ACC112 (cell line): Measurements from ENCODE around the gene KDSR.

Experiments
- H2AFZ ChIP-seq: fragments of 200-600 bp; sonication (generic); one replicate; pipeline ENCODE4 v1.6.0; 2017; ENCODE audit warnings: antibody characterized with exemption, low read length; ENCODE audit not compliant: unreplicated experiment
- H3K27ac ChIP-seq: fragments of 200-600 bp; sonication (generic); 2 replicates; pipeline ENCODE4 v1.5.1; 2014; ENCODE audit warnings: low read depth, mild to moderate bottlenecking, antibody characterized with exemption, low read length, moderate library complexity
- H3K27me3 ChIP-seq: fragments of 200-600 bp; sonication (generic); 2 replicates; pipeline ENCODE4 v1.6.1; 2014; ENCODE audit warnings: mild to moderate bottlenecking, antibody characterized with exemption, low read length, moderate library complexity, mixed read lengths; ENCODE audit not compliant: insufficient read depth
- H3K36me3 ChIP-seq: fragments of 200-600 bp; sonication (generic); 2 replicates; pipeline ENCODE4 v1.6.1; 2016; ENCODE audit warnings: mild to moderate bottlenecking, antibody characterized with exemption, low read length, moderate library complexity, mixed read lengths; ENCODE audit not compliant: insufficient read depth
- H3K4me1 ChIP-seq: fragments of 200-600 bp; sonication (generic); one replicate; pipeline ENCODE4 v1.6.1; 2016; ENCODE audit warnings: low read length, mixed read lengths; ENCODE audit not compliant: insufficient read depth, unreplicated experiment, control insufficient read depth
- H3K4me3 ChIP-seq: fragments of 200-600 bp; sonication (generic); 2 replicates; pipeline ENCODE4 v1.5.1; 2014; ENCODE audit warnings: mild to moderate bottlenecking, low read depth, low read length
- H3K79me2 ChIP-seq: fragments of 200-600 bp; sonication (generic); one replicate; pipeline ENCODE4 v1.6.0; 2016; ENCODE audit warnings: low read length; ENCODE audit not compliant: control insufficient read depth, unreplicated experiment, insufficient read depth

The KDSR gene, protein sequence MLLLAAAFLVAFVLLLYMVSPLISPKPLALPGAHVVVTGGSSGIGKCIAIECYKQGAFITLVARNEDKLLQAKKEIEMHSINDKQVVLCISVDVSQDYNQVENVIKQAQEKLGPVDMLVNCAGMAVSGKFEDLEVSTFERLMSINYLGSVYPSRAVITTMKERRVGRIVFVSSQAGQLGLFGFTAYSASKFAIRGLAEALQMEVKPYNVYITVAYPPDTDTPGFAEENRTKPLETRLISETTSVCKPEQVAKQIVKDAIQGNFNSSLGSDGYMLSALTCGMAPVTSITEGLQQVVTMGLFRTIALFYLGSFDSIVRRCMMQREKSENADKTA

DNA sequence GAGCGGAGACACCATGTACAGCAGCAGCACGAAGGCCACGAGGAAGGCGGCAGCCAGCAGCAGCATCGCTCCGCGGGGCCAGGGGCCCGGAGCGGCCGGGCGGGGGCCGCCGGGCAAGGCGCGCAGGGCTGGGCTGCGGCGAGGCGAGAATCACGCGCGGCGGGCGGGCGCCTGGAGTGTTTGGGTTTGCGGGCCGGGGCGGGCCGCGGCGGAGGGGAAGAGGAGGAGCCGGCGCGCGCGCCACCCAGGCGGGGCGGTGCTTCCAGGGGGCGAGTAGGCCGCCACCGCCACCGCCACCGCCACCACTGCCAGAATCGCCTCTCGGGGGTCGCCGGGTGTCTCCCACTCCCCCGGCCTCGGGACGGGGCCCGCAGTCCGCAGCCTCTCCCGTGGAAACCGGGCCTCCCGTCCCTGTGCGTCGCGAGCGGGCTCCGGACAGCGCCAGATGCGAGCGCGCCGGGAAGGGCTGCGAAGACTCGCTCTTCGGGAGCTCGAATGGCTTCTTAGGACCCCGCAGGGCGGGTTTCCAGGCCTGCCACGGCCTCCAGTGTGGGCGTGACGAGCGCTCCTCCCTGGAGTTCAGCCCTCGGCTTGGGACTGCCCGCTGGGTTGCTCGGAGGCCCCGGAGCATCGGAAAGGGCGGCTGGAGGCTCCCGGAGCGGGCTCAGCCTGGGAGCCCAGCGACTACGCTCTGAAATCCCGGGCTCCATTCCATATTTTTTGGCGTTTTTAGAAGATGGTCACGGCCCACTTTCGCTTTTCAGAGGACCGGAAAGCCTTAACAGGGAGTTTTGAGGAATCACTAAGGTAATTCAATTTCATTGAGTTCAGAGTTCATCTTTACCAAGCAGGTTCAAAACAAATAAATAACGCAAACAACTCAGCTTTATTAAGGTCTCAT is at the start of gene KDSR:
KDSR (minus strand) TSS at position 154 of the 901 bp plus-strand sequence; CDS start at position 66, 88 bp downstream.
- Histone ChIP-seq H3K36me3 (peaks cover 5% of the 10 kb centered on the region), H3K4me3 (peak within 1 kb of the TSS; percentile 99), H3K4me1 (peaks cover 18% of the 10 kb centered on the region), H3K27ac (peak within 1 kb of the TSS; percentile 92), H2AFZ (peak within 1 kb of the TSS; percentile 97), H3K27me3 (no peaks in the 10 kb centered on the region), H3K79me2 (peaks cover 47% of the 10 kb centered on the region)

DNA sequence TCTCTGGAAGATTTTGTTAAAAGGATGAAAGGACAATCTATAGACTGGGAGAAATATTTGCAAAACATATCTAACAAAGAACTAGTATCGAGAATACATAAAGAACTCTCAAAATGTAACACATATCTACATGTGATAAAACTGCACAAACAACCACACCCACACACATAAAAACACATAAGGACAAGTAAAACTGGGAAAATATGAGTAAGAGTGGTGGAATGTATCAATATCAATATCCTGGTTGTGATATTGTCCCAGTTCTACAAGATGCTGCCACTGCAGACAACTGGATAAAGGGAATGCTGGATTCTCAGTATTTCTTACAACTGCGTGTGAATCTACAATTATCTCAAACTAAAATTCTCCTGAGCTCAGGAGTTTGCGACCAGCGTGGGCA is 45.9 kb upstream of the KDSR start:
- peaks cover 70% of the 10 kb centered on the region for H3K79me2 ChIP-seq
- no peak overlapping the region for H3K27ac ChIP-seq
- no peak overlapping the region for H3K4me3 ChIP-seq
- peaks cover 46% of the 10 kb centered on the region for H3K4me1 ChIP-seq
- H3K27me3 ChIP-seq, result no peaks in the 10 kb centered on the region
- no peak overlapping the region for H2AFZ ChIP-seq
- peaks cover 32% of the 10 kb centered on the region for H3K36me3 ChIP-seq

DNA sequence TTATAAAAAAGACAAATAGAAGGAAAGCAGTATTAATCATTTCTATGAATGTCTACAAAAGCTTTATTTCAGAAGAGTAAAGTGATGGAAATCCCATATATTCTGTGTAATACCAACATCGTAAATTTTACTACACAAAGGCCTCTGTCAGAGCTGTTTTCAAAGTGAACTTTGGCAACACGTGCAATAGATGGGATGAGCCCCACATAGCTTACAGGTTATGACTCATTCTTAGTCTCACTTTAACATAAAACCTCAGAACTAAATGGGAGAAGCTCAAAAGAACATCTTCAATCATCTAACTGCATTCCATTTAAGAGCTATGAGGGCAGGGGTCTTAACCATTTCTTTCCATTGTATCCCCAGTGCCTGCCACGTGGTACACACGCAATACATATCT is 43.8 kb upstream of the KDSR start:
- H3K4me3 ChIP-seq, result no peak overlapping the region
- no peaks in the 10 kb centered on the region for H3K27me3 ChIP-seq
- H2AFZ ChIP-seq, result no peak overlapping the region
- H3K79me2 ChIP-seq, result peaks cover 66% of the 10 kb centered on the region
- H3K36me3 ChIP-seq, result peaks cover 31% of the 10 kb centered on the region
- H3K27ac ChIP-seq, result peak overlapping the region; percentile 78
- peaks cover 55% of the 10 kb centered on the region for H3K4me1 ChIP-seq

DNA sequence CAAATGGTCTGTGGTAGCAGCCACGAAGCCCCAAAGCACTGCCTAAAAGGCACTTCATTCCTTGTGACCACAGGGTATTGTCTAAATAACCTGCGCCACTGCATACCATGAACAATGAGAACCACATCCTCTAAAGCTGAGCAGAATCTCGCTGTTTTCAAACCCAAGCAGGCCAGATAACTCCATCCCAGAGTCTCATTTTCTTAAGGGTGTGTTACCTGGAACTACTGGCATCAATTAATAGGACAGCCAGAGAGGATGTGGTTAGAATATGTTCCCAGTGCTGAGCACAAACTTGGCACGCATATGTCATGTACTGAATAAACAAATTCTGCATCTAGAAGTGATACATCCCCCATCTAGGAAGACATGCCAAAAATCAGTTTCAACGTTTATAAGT is 42.3 kb upstream of the KDSR start:
- no peak overlapping the region; the same call in 1 of the 2 replicates for H3K4me3 ChIP-seq
- peaks cover 57% of the 10 kb centered on the region for H3K79me2 ChIP-seq
- H3K4me1 ChIP-seq, result peaks cover 55% of the 10 kb centered on the region
- H2AFZ ChIP-seq, result no peak overlapping the region
- peak overlapping the region; percentile 78 for H3K27ac ChIP-seq
- H3K27me3 ChIP-seq, result no peaks in the 10 kb centered on the region
- H3K36me3 ChIP-seq, result peaks cover 32% of the 10 kb centered on the region

DNA sequence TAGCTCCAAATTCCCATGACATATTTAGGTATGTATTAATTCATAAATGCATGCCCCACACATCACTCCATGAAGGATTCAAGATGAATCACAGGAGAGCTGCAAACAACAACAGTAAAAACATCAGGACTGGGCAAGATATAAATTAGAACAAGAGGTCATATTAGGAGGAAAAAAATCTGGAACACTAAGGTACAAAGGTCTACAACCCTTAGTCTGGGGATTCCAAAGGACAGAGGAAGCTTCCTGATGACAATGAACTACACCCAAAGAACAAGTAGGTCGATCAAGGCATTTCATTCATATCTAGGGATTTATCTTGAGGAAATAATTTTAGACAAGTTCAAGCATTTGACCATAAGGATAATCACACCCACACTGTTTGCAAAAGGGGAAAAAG is 40.7 kb upstream of the KDSR start:
- no peak overlapping the region for H3K4me3 ChIP-seq
- peaks cover 47% of the 10 kb centered on the region for H3K79me2 ChIP-seq
- H3K27me3 ChIP-seq, result no peaks in the 10 kb centered on the region
- H3K27ac ChIP-seq, result peak overlapping the region; percentile 78
- peaks cover 43% of the 10 kb centered on the region for H3K36me3 ChIP-seq
- no peak overlapping the region for H2AFZ ChIP-seq
- H3K4me1 ChIP-seq, result peaks cover 51% of the 10 kb centered on the region

DNA sequence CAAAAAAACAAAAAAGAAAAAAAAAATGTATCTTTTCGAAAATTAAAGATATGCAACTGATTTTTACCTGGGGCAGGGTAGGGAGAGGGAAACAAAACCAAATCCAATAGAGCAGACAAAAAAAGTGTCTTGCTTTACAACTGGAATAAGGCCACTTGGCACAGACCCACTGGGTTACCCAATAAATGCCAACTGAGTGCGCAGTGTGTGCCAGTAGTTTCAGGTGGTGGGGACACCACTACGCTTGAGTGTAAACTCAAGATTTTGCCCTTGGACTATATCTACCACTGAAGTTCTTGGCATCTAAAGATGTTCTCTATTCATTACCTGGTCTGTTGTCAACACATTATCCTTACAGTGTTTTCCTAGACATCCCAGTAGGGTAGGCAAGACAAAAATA is 39.0 kb upstream of the KDSR start:
- Histone ChIP-seq H3K4me1 (peaks cover 40% of the 10 kb centered on the region), H3K27ac (no peak overlapping the region), H3K79me2 (peaks cover 42% of the 10 kb centered on the region), H3K27me3 (no peaks in the 10 kb centered on the region), H2AFZ (no peak overlapping the region), H3K36me3 (peaks cover 54% of the 10 kb centered on the region), H3K4me3 (no peak overlapping the region)

DNA sequence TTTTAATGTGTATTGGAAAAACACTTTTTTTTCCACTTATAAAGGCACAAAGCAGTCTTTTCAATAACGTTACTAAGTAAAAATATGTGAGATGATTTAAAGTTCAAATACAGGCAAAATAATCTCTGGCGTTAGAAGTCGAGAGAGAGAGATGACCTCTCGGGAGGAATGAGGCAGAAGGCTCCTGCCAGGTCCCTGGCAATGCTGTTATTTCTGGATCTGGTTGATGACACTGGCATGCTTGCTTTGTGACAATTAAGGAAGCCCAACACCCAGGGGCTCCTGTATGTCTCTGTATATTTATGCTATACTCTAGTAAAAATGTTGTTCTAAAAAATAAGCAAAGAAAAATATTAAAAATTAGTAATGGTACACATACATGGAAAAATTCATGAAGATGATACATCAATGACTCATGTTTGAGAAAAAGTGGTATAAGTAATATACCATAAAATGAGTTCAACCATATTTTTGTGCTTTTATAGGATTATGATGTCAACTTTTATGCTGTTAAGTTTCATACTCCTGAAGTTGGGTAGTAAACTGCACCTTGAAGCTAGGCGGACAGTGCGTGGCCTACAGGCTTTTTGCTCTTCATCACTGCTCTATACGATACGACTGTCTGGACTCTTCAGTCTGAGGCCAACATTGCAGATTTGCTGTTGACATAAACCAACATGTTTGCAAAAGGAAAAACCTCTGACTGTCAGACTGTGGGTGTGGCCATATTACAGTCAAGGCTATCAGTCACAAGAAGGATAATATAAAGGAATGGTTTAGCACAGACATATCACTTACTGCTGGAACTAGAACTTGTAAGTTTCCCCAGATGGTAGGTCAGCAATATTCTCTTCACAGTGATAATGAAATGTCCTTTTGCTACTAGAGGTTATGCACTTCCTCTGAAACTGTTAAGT is 35.5 kb upstream of the KDSR start:
- Histone ChIP-seq H2AFZ (no peak overlapping the region), H3K4me1 (peaks cover 5% of the 10 kb centered on the region), H3K27ac (no peak overlapping the region), H3K27me3 (no peaks in the 10 kb centered on the region), H3K79me2 (peaks cover 18% of the 10 kb centered on the region), H3K36me3 (peaks cover 53% of the 10 kb centered on the region), H3K4me3 (no peak overlapping the region)

DNA sequence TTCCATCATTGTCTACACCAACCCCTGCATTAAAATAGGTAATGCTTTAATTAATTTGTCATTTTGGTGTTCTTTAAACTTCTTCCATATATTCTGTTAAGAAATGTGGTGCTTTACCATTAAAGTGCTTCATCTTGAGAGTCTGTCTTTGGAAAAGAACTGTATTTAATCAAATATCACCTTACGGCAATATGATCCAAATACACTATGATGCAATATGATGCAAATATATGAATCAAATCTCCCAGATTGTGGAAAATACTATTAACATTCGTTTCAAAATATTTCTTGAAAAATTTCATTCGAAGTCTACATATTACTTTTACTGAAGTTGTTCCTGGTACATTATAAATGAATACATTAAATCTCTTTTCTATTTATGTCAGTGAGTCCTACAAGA is 32.3 kb upstream of the KDSR start:
- Histone ChIP-seq H3K4me3 (no peak overlapping the region), H3K4me1 (no peaks in the 10 kb centered on the region), H3K27me3 (no peaks in the 10 kb centered on the region), H3K36me3 (peaks cover 49% of the 10 kb centered on the region), H3K79me2 (no peaks in the 10 kb centered on the region), H2AFZ (no peak overlapping the region), H3K27ac (no peak overlapping the region)

DNA sequence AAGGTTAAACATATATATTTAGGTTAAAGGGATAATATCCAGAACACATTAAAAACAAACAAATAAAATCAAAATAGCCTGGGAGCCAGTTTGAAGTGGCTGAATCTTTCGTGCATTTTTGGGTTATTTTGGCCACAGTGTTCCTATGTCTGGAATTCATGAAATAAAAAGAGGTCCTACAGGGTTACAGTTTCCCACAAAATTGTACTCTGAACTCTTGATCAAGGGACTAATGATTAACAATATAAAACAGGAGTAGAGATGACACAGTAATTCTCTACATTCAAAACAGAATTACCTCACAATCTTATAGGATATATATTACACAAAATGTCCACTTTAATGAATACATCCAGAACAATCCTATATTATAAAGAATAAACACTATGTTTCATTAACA is 30.3 kb upstream of the KDSR start:
- H3K27me3 ChIP-seq, result no peaks in the 10 kb centered on the region
- no peak overlapping the region for H2AFZ ChIP-seq
- no peak overlapping the region for H3K4me3 ChIP-seq
- no peak overlapping the region for H3K27ac ChIP-seq
- H3K79me2 ChIP-seq, result no peaks in the 10 kb centered on the region
- H3K4me1 ChIP-seq, result no peaks in the 10 kb centered on the region
- peaks cover 35% of the 10 kb centered on the region for H3K36me3 ChIP-seq

DNA sequence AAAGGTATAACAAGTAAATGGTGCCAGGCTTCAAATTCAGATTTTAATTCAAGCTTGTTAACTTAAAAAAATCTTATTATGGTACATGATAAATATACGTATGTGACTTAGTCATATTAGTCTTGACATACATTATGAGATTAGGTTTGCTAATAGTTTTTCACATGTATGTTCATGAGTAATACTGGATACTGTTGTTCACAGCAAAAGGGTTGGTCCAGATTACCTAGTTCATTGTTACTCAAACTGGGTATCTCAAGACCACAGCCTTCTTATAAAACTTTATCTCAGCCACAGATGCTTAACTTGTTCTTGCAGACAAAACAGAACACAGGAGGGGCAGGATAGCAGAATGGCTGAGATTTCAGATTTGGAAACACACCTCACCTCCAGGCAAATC is 28.5 kb upstream of the KDSR start:
- no peak overlapping the region for H3K27ac ChIP-seq
- no peak overlapping the region for H3K4me3 ChIP-seq
- no peaks in the 10 kb centered on the region for H3K79me2 ChIP-seq
- no peaks in the 10 kb centered on the region for H3K4me1 ChIP-seq
- no peaks in the 10 kb centered on the region for H3K27me3 ChIP-seq
- peaks cover 36% of the 10 kb centered on the region for H3K36me3 ChIP-seq
- H2AFZ ChIP-seq, result no peak overlapping the region
